ENCODE results near the gene ZNF48.

The ZNF48 gene

DNA sequence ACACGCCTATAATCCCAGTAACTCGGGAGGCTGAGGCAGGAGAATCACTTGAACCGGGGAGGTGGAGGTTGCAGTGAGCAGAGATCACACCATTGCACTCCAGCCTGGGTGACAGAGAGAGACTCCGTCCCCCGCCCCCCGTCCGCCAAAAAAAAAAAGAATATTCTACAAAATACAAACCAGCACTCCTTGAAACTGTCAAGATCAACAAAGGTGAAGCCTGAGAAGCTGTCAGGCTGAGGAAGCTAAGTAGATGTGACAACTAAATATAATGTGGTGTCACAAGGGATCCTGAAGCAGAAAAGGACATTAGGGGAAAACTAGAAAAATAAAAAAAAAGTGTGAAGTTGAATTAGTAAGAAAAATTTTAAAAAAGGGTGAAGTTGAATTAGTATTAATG lies 46.3 kb upstream of the ZNF48 start:
- Histone ChIP-seq H3K27ac (ENCODE audit: low read depth, low read length, poor library complexity, severe bottlenecking) (peak overlapping the region; percentile 99), H3K79me2 (ENCODE audit: insufficient read depth, low read length) (peaks cover 2% of the 10 kb centered on the region; the same call in 1 of the 2 replicates), H3F3A (ENCODE audit: insufficient read depth, low read length) (peaks cover 7% of the 10 kb centered on the region), H3K4me3 (ENCODE audit: low read depth, low read length, poor library complexity, severe bottlenecking) (peak overlapping the region; percentile 30), H3K9me3 (ENCODE audit: low read length) (no peaks in the 10 kb centered on the region), H3K4me2 (ENCODE audit: low read length) (peak overlapping the region; percentile 60), H2AFZ (ENCODE audit: low read length) (no peak overlapping the region), H3K36me3 (ENCODE audit: insufficient read depth, low read length) (peaks cover 39% of the 10 kb centered on the region), H4K20me1 (ENCODE audit: insufficient read depth, low read length) (no peaks in the 10 kb centered on the region), H3K9me2 (ENCODE audit: low read depth, low read length) (no peaks in the 10 kb centered on the region), H3K4me1 (ENCODE audit: insufficient read depth, low read length, severe bottlenecking) (peaks cover 90% of the 10 kb centered on the region), H3K9ac (ENCODE audit: low read length) (peak overlapping the region; percentile 61), H3K27me3 (ENCODE audit: insufficient read depth, low read length) (no peaks in the 10 kb centered on the region)
- TF ChIP-seq, protein P1, sequence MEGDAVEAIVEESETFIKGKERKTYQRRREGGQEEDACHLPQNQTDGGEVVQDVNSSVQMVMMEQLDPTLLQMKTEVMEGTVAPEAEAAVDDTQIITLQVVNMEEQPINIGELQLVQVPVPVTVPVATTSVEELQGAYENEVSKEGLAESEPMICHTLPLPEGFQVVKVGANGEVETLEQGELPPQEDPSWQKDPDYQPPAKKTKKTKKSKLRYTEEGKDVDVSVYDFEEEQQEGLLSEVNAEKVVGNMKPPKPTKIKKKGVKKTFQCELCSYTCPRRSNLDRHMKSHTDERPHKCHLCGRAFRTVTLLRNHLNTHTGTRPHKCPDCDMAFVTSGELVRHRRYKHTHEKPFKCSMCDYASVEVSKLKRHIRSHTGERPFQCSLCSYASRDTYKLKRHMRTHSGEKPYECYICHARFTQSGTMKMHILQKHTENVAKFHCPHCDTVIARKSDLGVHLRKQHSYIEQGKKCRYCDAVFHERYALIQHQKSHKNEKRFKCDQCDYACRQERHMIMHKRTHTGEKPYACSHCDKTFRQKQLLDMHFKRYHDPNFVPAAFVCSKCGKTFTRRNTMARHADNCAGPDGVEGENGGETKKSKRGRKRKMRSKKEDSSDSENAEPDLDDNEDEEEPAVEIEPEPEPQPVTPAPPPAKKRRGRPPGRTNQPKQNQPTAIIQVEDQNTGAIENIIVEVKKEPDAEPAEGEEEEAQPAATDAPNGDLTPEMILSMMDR (IDR thresholded peaks at IDR 0.05; ENCODE audit: low read length) = no peak
- no peak for TF ChIP-seq EZH2 (IDR thresholded peaks at IDR 0.05; ENCODE audit: borderline replicate concordance, low read length)

- H3K27ac ChIP-seq (ENCODE audit: low read depth, low read length, poor library complexity, severe bottlenecking) = peak overlapping the region; percentile 99
- H3K36me3 ChIP-seq (ENCODE audit: insufficient read depth, low read length) = peaks cover 39% of the 10 kb centered on the region
- no peak overlapping the region for H2AFZ ChIP-seq (ENCODE audit: low read length)
- peak overlapping the region; percentile 30 for H3K4me3 ChIP-seq (ENCODE audit: low read depth, low read length, poor library complexity, severe bottlenecking)
- peaks cover 9% of the 10 kb centered on the region; the same call in 1 of the 2 replicates for H3K79me2 ChIP-seq (ENCODE audit: insufficient read depth, low read length)
- peak overlapping the region; percentile 60 for H3K4me2 ChIP-seq (ENCODE audit: low read length)
- peaks cover 7% of the 10 kb centered on the region for H3F3A ChIP-seq (ENCODE audit: insufficient read depth, low read length)
- H3K9ac ChIP-seq (ENCODE audit: low read length) = peak overlapping the region; percentile 61
- H3K27me3 ChIP-seq (ENCODE audit: insufficient read depth, low read length) = no peaks in the 10 kb centered on the region
- H3K9me2 ChIP-seq (ENCODE audit: low read depth, low read length) = no peaks in the 10 kb centered on the region
- no peaks in the 10 kb centered on the region for H4K20me1 ChIP-seq (ENCODE audit: insufficient read depth, low read length)
- TF ChIP-seq, protein P1 (IDR thresholded peaks at IDR 0.05; ENCODE audit: low read length) = no peak
- TF ChIP-seq EZH2 (IDR thresholded peaks at IDR 0.05; ENCODE audit: borderline replicate concordance, low read length) = no peak
- H3K9me3 ChIP-seq (ENCODE audit: low read length) = no peaks in the 10 kb centered on the region
- H3K4me1 ChIP-seq (ENCODE audit: insufficient read depth, low read length, severe bottlenecking) = peaks cover 88% of the 10 kb centered on the region
Observed at GRCh38 chr16:30349675-30350074, 45.5 kb upstream of the ZNF48 start.

DNA sequence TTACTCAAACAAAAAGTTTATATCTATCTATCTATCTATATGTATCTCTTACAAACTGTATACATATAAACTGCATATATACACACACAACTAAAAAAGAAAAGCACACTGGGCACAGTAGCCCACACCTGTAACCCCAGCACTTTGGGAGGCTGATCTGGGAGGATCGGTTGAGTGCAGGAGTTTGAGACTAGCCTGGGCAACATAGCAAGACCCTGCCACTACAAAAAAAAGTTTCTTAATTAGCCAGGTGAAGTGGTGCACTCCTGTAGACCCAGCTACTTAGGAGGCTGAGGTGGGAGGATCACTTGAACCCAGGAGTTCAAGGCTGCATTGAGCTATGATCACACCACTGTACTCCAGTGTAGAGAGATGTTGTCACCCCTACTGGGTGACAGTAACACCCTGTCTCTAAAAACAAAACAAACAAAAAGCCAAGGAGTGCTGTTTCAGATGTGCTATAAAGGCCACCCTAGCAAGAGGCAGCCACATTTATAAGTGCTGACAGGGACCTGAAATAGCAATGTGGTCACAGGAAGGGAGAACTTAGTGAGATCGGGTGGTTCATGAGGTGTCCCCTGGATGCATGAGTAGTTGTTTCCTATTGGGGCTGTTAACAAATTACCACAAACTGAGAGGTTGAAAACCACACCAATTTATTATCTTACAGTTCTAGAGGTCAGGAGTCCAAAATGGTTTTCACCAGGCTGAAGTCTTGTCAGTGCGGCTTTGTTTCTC lies 44.9 kb upstream of the ZNF48 start:
- Histone ChIP-seq H3F3A (ENCODE audit: insufficient read depth, low read length) (peaks cover 7% of the 10 kb centered on the region), H3K4me1 (ENCODE audit: insufficient read depth, low read length, severe bottlenecking) (peaks cover 85% of the 10 kb centered on the region), H4K20me1 (ENCODE audit: insufficient read depth, low read length) (no peaks in the 10 kb centered on the region), H3K4me2 (ENCODE audit: low read length) (peak overlapping the region; percentile 60), H3K9ac (ENCODE audit: low read length) (peak overlapping the region; percentile 61), H3K27ac (ENCODE audit: low read depth, low read length, poor library complexity, severe bottlenecking) (peak overlapping the region; percentile 99), H3K9me3 (ENCODE audit: low read length) (no peaks in the 10 kb centered on the region), H3K4me3 (ENCODE audit: low read depth, low read length, poor library complexity, severe bottlenecking) (peak overlapping the region; percentile 31), H2AFZ (ENCODE audit: low read length) (no peak overlapping the region), H3K36me3 (ENCODE audit: insufficient read depth, low read length) (peaks cover 39% of the 10 kb centered on the region), H3K9me2 (ENCODE audit: low read depth, low read length) (no peaks in the 10 kb centered on the region), H3K79me2 (ENCODE audit: insufficient read depth, low read length) (peaks cover 10% of the 10 kb centered on the region; the same call in 1 of the 2 replicates), H3K27me3 (ENCODE audit: insufficient read depth, low read length) (no peaks in the 10 kb centered on the region)
- TF ChIP-seq, protein P1 (IDR thresholded peaks at IDR 0.05; ENCODE audit: low read length) = no peak
